ENCODE measurements around the gene NDUFC2. TPM values are rescaled to one million over a fixed set of nuclear protein-coding genes. Genes with fewer than 3 reads are reported as not detected.
A peak's percentile ranks its signal among the peaks of the same experiment; 100 is the strongest.

NDUFC2 gene
- total and polyA plus RNA-seq, 4 donors = 55.7 to 190 (median 171) TPM

- DNase-seq (no peak), ATAC-seq (ENCODE audit: insufficient read depth, low FRiP score) (no peak)
- no peak within 1 kb of the TSS for H3K9ac ChIP-seq (ENCODE audit: insufficient read depth in 1 of 2, low read length in 2 of 2)
- H3K9me3 ChIP-seq (ENCODE audit: control insufficient read depth in 4 of 4, insufficient read depth in 3 of 4, low read length in 3 of 4) = peaks cover 0 to 2% (median 0%) of the 10 kb centered on the region in 4 donors
- WGBS, 2 donors = 92 to 93% methylated on average over 14 of the region's 14 CpGs
- H3K27me3 ChIP-seq (ENCODE audit: control insufficient read depth in 3 of 3, insufficient read depth in 3 of 3, low read length in 2 of 3) = no peaks in the 10 kb centered on the region
- no peak within 1 kb of the TSS for H3K27ac ChIP-seq (ENCODE audit: low read depth in 1 of 2, low read length in 1 of 2)
- peaks cover 0 to 4% (median 2%) of the 10 kb centered on the region in 5 donors for H3K4me1 ChIP-seq (ENCODE audit: control insufficient read depth in 5 of 5, insufficient read depth in 5 of 5, low read length in 5 of 5)
- TF ChIP-seq CTCF (IDR thresholded peaks at IDR 0.05; ENCODE audit: control extremely low read depth, extremely low read depth) = no peak
- H3K4me3 ChIP-seq = no peak within 1 kb of the TSS
- H3K36me3 ChIP-seq (ENCODE audit: control insufficient read depth in 4 of 4, insufficient read depth in 4 of 4, low read length in 4 of 4) = peaks cover 0 to 7% (median 4%) of the 10 kb centered on the region in 4 donors
These were observed 16.1 kb downstream of the NDUFC2 start, which contains the start of gene THRSP for GRCh38 chr11:78063440-78064181. TSS of gene THRSP (plus strand) at chr11:78063861. CDS start at chr11:78063882, 21 bp downstream.

DNA sequence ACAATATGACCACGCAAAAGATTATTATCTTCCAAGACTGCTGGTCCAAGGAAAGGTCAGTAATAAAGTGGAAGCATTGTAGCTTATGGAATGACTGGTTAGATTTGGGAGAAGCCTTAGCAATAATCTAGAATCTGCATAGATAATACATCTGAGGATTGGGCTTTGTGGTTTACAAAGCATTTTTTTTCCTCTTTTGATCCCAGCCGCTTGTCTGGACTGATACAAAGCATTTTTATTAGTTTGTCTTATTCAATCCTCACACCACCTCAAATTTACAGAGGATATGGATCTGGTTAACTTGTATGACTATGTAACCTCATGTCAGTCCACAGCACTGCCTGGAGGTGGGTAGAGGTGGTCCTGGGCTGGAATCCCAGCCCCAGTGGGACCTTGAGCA is 17.0 kb downstream of the NDUFC2 start:
- WGBS, 2 donors = 83 to 87% methylated on average over 2 of the region's 2 CpGs
- no peak for DNase-seq
- H3K27me3 ChIP-seq (ENCODE audit: control insufficient read depth in 3 of 3, insufficient read depth in 3 of 3, low read length in 2 of 3) = no peaks in the 10 kb centered on the region
- H3K27ac ChIP-seq (ENCODE audit: low read depth in 1 of 2, low read length in 1 of 2) = no peak overlapping the region
- H3K9ac ChIP-seq (ENCODE audit: insufficient read depth in 1 of 2, low read length in 2 of 2) = no peak overlapping the region
- TF ChIP-seq CTCF (IDR thresholded peaks at IDR 0.05; ENCODE audit: control extremely low read depth, extremely low read depth) = no peak
- ATAC-seq (ENCODE audit: insufficient read depth, low FRiP score) = no peak
- H3K36me3 ChIP-seq (ENCODE audit: control insufficient read depth in 4 of 4, insufficient read depth in 4 of 4, low read length in 4 of 4) = peaks cover 0 to 3% (median 2%) of the 10 kb centered on the region in 4 donors
- H3K4me1 ChIP-seq (ENCODE audit: control insufficient read depth in 5 of 5, insufficient read depth in 5 of 5, low read length in 5 of 5) = peaks cover 0 to 4% (median 0%) of the 10 kb centered on the region in 5 donors
- H3K4me3 ChIP-seq = no peak overlapping the region
- peaks cover 0 to 2% (median 0%) of the 10 kb centered on the region in 4 donors for H3K9me3 ChIP-seq (ENCODE audit: control insufficient read depth in 4 of 4, insufficient read depth in 3 of 4, low read length in 3 of 4)

DNA sequence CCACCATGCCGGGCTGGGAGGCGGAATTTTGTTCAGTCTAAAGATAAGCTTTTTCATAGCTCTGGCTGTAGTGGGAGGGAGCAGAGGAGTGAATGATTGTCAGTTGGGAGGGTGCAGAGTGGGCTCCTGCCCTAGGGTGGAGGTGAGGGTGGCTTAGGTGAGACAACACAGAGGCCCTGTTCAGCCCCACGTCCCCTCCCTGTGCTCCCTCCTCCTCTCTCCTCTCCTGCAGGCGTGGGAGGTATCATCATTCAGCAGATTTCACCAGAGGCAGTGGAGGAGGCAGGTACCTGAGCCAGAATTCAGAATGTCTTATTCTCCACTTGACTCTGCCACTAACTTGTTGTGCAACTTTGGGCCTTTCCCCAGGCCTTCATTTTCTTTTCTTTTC is 17.7 kb downstream of the NDUFC2 start:
- Histone ChIP-seq H3K4me3 (no peak overlapping the region), H3K36me3 (ENCODE audit: control insufficient read depth in 4 of 4, insufficient read depth in 4 of 4, low read length in 4 of 4) (no peaks in the 10 kb centered on the region), H3K27me3 (ENCODE audit: control insufficient read depth in 3 of 3, insufficient read depth in 3 of 3, low read length in 2 of 3) (no peaks in the 10 kb centered on the region), H3K4me1 (ENCODE audit: control insufficient read depth in 5 of 5, insufficient read depth in 5 of 5, low read length in 5 of 5) (peaks cover 0 to 4% (median 0%) of the 10 kb centered on the region in 5 donors), H3K9me3 (ENCODE audit: control insufficient read depth in 4 of 4, insufficient read depth in 3 of 4, low read length in 3 of 4) (peaks cover 0 to 2% (median 0%) of the 10 kb centered on the region in 4 donors), H3K9ac (ENCODE audit: insufficient read depth in 1 of 2, low read length in 2 of 2) (no peak overlapping the region), H3K27ac (ENCODE audit: low read depth in 1 of 2, low read length in 1 of 2) (no peak overlapping the region)
- DNase-seq = no peak
- no peak for TF ChIP-seq CTCF (IDR thresholded peaks at IDR 0.05; ENCODE audit: control extremely low read depth, extremely low read depth)
- 66 to 89% methylated on average over 4 of the region's 4 CpGs for WGBS, 2 donors
- peak; percentile 30 for ATAC-seq (ENCODE audit: insufficient read depth, low FRiP score)

Data from lung (tissue), 12 donors.